HG03432 (cell line): ENCODE measurements around the gene CSF1R.
"Not testable (repeated sequence)": the region's sequence is repeated elsewhere in the genome, so short reads cannot be mapped to it uniquely, and the experiment has no call there.

Experiments
- ATAC-seq: cut with Tn5 transposase; IDR thresholded peaks from one replicate; pipeline ENCODE4 v1.9.1; 2021; ENCODE audit warnings: mild to moderate bottlenecking, moderate library complexity; ENCODE audit not compliant: unreplicated experiment

CSF1R gene

GRCh38 chr5:150105928-150106615 lies 19.7 kb upstream of the CSF1R start:
- no peak for ATAC-seq

- ATAC-seq, result no peak
These were observed 18.2 kb upstream of the CSF1R start for GRCh38 chr5:150104550-150104870.

GRCh38 chr5:150103678-150104549 lies 17.6 kb upstream of the CSF1R start:
- no peak for ATAC-seq

GRCh38 chr5:150101023-150101422 lies 14.7 kb upstream of the CSF1R start:
- ATAC-seq, result no peak

GRCh38 chr5:150097152-150097551 lies 10.8 kb upstream of the CSF1R start:
- no peak for ATAC-seq

GRCh38 chr5:150092159-150092787 lies 5.9 kb upstream of the CSF1R start:
- peak; percentile 72 for ATAC-seq

GRCh38 chr5:150085191-150085912 lies 1.0 kb downstream of the CSF1R start:
- no peak for ATAC-seq

- ATAC-seq, result not testable (repeated sequence)
These were observed 1.6 kb downstream of the CSF1R start for GRCh38 chr5:150084754-150085153.

- no peak for ATAC-seq
These were observed 3.5 kb downstream of the CSF1R start for GRCh38 chr5:150082889-150083288.

- ATAC-seq, result peak; percentile 33
These were observed 4.0 kb downstream of the CSF1R start for GRCh38 chr5:150082374-150082773.

GRCh38 chr5:150081541-150082283 lies 4.6 kb downstream of the CSF1R start:
- peak; percentile 88 for ATAC-seq

GRCh38 chr5:150080696-150081435 lies 5.5 kb downstream of the CSF1R start:
- ATAC-seq, result no peak

GRCh38 chr5:150079909-150080461 lies 6.4 kb downstream of the CSF1R start:
- ATAC-seq, result no peak

- no peak for ATAC-seq
These were observed 7.3 kb downstream of the CSF1R start for GRCh38 chr5:150078802-150079689.

GRCh38 chr5:150077996-150078801 lies 8.2 kb downstream of the CSF1R start:
- no peak for ATAC-seq

GRCh38 chr5:150077060-150077459 lies 9.3 kb downstream of the CSF1R start:
- no peak for ATAC-seq

GRCh38 chr5:150075806-150076205 lies 10.5 kb downstream of the CSF1R start:
- no peak for ATAC-seq

GRCh38 chr5:150075233-150075632 lies 11.1 kb downstream of the CSF1R start:
- no peak for ATAC-seq
